Measurements from ENCODE around the gene TMEM135. TPM values are rescaled to one million over a fixed set of nuclear protein-coding genes. Genes with fewer than 3 reads are reported as not detected.
"Not testable (repeated sequence)": the region's sequence is repeated elsewhere in the genome, so short reads cannot be mapped to it uniquely, and the experiment has no call there.

Gene TMEM135
- total RNA-seq, 2 donors from 2014 or later, result 111 to 113 TPM

DNA sequence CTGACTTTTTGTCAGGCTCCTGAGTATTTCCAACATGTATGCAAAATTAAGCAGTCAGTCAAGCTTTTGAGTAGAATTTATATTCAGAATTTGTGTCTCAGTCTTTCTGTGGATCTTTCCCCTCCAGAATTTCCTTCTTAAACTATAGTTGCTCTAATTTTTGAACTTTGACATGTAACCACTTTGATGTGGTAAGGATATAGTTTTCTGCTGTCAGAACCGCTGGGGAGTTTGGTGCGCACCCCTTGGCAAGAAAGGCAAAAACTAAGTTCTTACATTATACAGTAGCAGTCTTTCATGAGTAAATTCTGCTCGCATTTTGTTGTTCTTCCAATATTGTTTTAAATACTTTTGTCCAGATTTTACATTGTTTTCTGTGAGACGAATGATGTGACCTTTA, 105.9 kb downstream of the TMEM135 start:
- Mint-ChIP-seq H3K4me1 (peaks cover 7% of the 10 kb centered on the region), H3K4me3 (no peak overlapping the region), H3K9me3 (peaks cover 17% of the 10 kb centered on the region), H3K36me3 (ENCODE audit: low read depth) (peaks cover 25% of the 10 kb centered on the region), H3K27me3 (ENCODE audit: insufficient read depth) (no peaks in the 10 kb centered on the region), H3K27ac (no peak overlapping the region)
- TF ChIP-seq CTCF (conservative IDR thresholded peaks at IDR 0.05), result no peak
- WGBS, 2 experiments (ENCODE audit: insufficient coverage in 1 of 2, insufficient read length in 1 of 2), result 82% methylated on average over 4 of the region's 4 CpGs; no CpG with 5 or more reads in 1 of the 2 experiments
- no peak overlapping the region for H3K9ac ChIP-seq (ENCODE audit: extremely low read depth, low read length, poor library complexity, severe bottlenecking)
- no peaks in the 10 kb centered on the region for H3K27me3 ChIP-seq (ENCODE audit: control insufficient read depth, insufficient read depth, low read length, poor library complexity, severe bottlenecking)
- peaks cover 17% of the 10 kb centered on the region for H3K9me3 ChIP-seq (ENCODE audit: control insufficient read depth, low read length)
- DNase-seq, result no peak
- H3K36me3 ChIP-seq (ENCODE audit: control insufficient read depth, insufficient read depth, low read length), result peaks cover 14% of the 10 kb centered on the region
- H3K27ac ChIP-seq (ENCODE audit: low read depth, low read length), result no peak overlapping the region
- no peak overlapping the region for H3K4me3 ChIP-seq (ENCODE audit: low read length)
- H3K4me1 ChIP-seq (ENCODE audit: control insufficient read depth, insufficient read depth, low read length), result no peaks in the 10 kb centered on the region

- 93% methylated on average over 3 of the region's 3 CpGs for WGBS, 2 experiments (ENCODE audit: insufficient coverage in 1 of 2, insufficient read length in 1 of 2)
- H3K4me1 ChIP-seq (ENCODE audit: control insufficient read depth, insufficient read depth, low read length), result no peaks in the 10 kb centered on the region
- Mint-ChIP-seq H3K9me3 (peaks cover 11% of the 10 kb centered on the region), H3K27ac (no peak overlapping the region), H3K36me3 (ENCODE audit: low read depth) (peaks cover 19% of the 10 kb centered on the region), H3K27me3 (ENCODE audit: insufficient read depth) (no peaks in the 10 kb centered on the region), H3K4me3 (no peak overlapping the region), H3K4me1 (peaks cover 9% of the 10 kb centered on the region)
- H3K27ac ChIP-seq (ENCODE audit: low read depth, low read length), result no peak overlapping the region
- no peak for TF ChIP-seq CTCF (conservative IDR thresholded peaks at IDR 0.05)
- peaks cover 11% of the 10 kb centered on the region for H3K9me3 ChIP-seq (ENCODE audit: control insufficient read depth, low read length)
- H3K4me3 ChIP-seq (ENCODE audit: low read length), result no peak overlapping the region
- no peak for DNase-seq
- H3K27me3 ChIP-seq (ENCODE audit: control insufficient read depth, insufficient read depth, low read length, poor library complexity, severe bottlenecking), result no peaks in the 10 kb centered on the region
- peaks cover 8% of the 10 kb centered on the region for H3K36me3 ChIP-seq (ENCODE audit: control insufficient read depth, insufficient read depth, low read length)
- no peak overlapping the region for H3K9ac ChIP-seq (ENCODE audit: extremely low read depth, low read length, poor library complexity, severe bottlenecking)
These were observed 106.5 kb downstream of the TMEM135 start for GRCh38 chr11:87144252-87144651.

- Histone ChIP-seq H3K27me3 (ENCODE audit: control insufficient read depth, insufficient read depth, low read length, poor library complexity, severe bottlenecking) (no peaks in the 10 kb centered on the region), H3K36me3 (ENCODE audit: control insufficient read depth, insufficient read depth, low read length) (no peaks in the 10 kb centered on the region), H3K4me1 (ENCODE audit: control insufficient read depth, insufficient read depth, low read length) (no peaks in the 10 kb centered on the region), H3K9ac (ENCODE audit: extremely low read depth, low read length, poor library complexity, severe bottlenecking) (no peak overlapping the region), H3K9me3 (ENCODE audit: control insufficient read depth, low read length) (no peaks in the 10 kb centered on the region), H3K4me3 (ENCODE audit: low read length) (no peak overlapping the region), H3K27ac (ENCODE audit: low read depth, low read length) (no peak overlapping the region)
- no peak for TF ChIP-seq CTCF (conservative IDR thresholded peaks at IDR 0.05)
- no peak overlapping the region for H3K27ac Mint-ChIP-seq
- H3K36me3 Mint-ChIP-seq (ENCODE audit: low read depth), result peaks cover 5% of the 10 kb centered on the region
- DNase-seq, result no peak
- peaks cover 9% of the 10 kb centered on the region for H3K4me1 Mint-ChIP-seq
- no peaks in the 10 kb centered on the region for H3K9me3 Mint-ChIP-seq
- 100% methylated on average over 1 of the region's 2 CpGs; no CpG with 5 or more reads in 1 of the 2 experiments for WGBS, 2 experiments (ENCODE audit: insufficient coverage in 1 of 2, insufficient read length in 1 of 2)
- H3K27me3 Mint-ChIP-seq (ENCODE audit: insufficient read depth), result no peaks in the 10 kb centered on the region
- H3K4me3 Mint-ChIP-seq, result no peak overlapping the region
These were observed 111.0 kb downstream of the TMEM135 start for GRCh38 chr11:87148749-87149148.

GRCh38 chr11:87149782-87150181, 112.0 kb downstream of the TMEM135 start:
- H3K27ac ChIP-seq (ENCODE audit: low read depth, low read length); H3K9ac ChIP-seq (ENCODE audit: extremely low read depth, low read length, poor library complexity, severe bottlenecking); H3K27me3 Mint-ChIP-seq (ENCODE audit: insufficient read depth); H3K27ac Mint-ChIP-seq; H3K4me1 ChIP-seq (ENCODE audit: control insufficient read depth, insufficient read depth, low read length); DNase-seq; H3K4me3 Mint-ChIP-seq; H3K36me3 ChIP-seq (ENCODE audit: control insufficient read depth, insufficient read depth, low read length); H3K27me3 ChIP-seq (ENCODE audit: control insufficient read depth, insufficient read depth, low read length, poor library complexity, severe bottlenecking); H3K9me3 ChIP-seq (ENCODE audit: control insufficient read depth, low read length); H3K9me3 Mint-ChIP-seq; H3K36me3 Mint-ChIP-seq (ENCODE audit: low read depth); H3K4me3 ChIP-seq (ENCODE audit: low read length); H3K4me1 Mint-ChIP-seq: not testable (repeated sequence)
- WGBS, 2 experiments (ENCODE audit: insufficient coverage in 1 of 2, insufficient read length in 1 of 2), result 88 to 89% methylated on average over 5 to 7 of the region's 7 CpGs

Data from endodermal cell (in vitro differentiated cells).